BE2C (cell line): Measurements from ENCODE around the gene DUSP28.

Experiments
- DNase-seq: peaks from one replicate; pipeline ENCODE4 v3.0.0-alpha.2; 2020
- H3K27me3 ChIP-seq: fragments of 250-450 bp; sonication (Bioruptor Pico); 2 replicates; pipeline ENCODE4 v1.5.1; 2020; ENCODE audit warnings: mild to moderate bottlenecking
- H3K36me3 ChIP-seq: fragments of 250-450 bp; sonication (Bioruptor Pico); 2 replicates; pipeline ENCODE4 v1.5.1; 2020; ENCODE audit warnings: mild to moderate bottlenecking
- H3K4me1 ChIP-seq: fragments of 250-450 bp; sonication (Bioruptor Pico); 2 replicates; pipeline ENCODE4 v1.5.1; 2020
- H3K4me3 ChIP-seq: 2 replicates; pipeline ENCODE4 v1.5.1; 2011; ENCODE audit warnings: low read depth, low read length
- H3K9me3 ChIP-seq: fragments of 250-450 bp; sonication (Bioruptor Pico); 2 replicates; pipeline ENCODE4 v1.5.1; 2020
- TF ChIP-seq, protein P1 (sequence below): IDR thresholded peaks from 2 replicates; pipeline ENCODE4 v1.5.1; 2012; ENCODE audit warnings: mild to moderate bottlenecking, low read depth, low read length

DUSP28 gene

DNA sequence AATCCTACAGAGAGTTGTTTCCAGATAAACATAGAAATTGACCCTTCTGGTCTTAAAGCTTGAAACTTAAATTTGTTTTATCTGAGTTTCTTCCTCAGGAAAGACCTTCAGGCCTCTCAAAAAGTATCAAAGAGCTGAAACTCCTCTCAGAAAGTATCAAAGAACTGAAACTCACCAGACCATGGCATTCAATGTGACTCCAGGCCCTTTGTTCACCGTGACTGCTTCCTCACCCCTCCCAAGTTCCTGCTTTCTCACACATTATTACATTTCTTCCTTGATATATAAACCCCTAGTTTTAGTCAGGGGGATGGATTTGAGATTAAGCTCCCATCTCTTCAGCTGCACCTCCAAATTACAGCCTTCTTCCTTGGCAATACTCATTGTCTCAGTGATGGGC is 8.3 kb upstream of the DUSP28 start:
- Histone ChIP-seq H3K4me3 (no peak overlapping the region), H3K27me3 (no peaks in the 10 kb centered on the region), H3K36me3 (peaks cover 12% of the 10 kb centered on the region), H3K4me1 (no peaks in the 10 kb centered on the region), H3K9me3 (no peaks in the 10 kb centered on the region; the same call in 1 of the 2 replicates)
- DNase-seq: no peak
- TF ChIP-seq, protein P1, sequence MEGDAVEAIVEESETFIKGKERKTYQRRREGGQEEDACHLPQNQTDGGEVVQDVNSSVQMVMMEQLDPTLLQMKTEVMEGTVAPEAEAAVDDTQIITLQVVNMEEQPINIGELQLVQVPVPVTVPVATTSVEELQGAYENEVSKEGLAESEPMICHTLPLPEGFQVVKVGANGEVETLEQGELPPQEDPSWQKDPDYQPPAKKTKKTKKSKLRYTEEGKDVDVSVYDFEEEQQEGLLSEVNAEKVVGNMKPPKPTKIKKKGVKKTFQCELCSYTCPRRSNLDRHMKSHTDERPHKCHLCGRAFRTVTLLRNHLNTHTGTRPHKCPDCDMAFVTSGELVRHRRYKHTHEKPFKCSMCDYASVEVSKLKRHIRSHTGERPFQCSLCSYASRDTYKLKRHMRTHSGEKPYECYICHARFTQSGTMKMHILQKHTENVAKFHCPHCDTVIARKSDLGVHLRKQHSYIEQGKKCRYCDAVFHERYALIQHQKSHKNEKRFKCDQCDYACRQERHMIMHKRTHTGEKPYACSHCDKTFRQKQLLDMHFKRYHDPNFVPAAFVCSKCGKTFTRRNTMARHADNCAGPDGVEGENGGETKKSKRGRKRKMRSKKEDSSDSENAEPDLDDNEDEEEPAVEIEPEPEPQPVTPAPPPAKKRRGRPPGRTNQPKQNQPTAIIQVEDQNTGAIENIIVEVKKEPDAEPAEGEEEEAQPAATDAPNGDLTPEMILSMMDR: no peak

DNA sequence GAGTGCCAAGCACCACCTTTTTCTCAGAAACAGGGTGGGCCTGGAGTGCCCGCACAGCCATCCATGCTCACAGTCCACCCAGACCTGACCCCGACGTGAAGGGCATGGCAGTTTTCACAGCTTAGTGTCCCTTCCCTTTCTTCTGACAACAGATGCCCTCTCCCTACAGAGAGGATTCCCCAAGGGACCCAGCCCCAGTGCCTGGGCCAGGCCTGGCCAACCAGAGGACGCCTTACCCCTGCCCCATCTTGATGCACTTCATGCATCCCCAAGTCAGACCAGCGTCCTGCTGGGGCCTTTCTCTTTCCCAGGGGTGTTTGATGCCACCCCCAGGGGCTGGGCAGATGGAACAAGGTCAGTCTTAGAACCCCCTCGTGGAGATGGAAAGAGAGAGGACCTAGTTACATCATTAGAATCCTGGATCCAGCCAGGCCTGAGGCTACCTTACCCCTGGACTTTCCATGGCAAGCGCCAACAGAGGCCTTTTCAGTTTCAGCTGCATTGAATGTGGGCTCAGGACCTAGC is 6.1 kb upstream of the DUSP28 start:
- TF ChIP-seq, protein P1: no peak
- Histone ChIP-seq H3K27me3 (no peaks in the 10 kb centered on the region), H3K4me3 (no peak overlapping the region), H3K9me3 (no peaks in the 10 kb centered on the region; the same call in 1 of the 2 replicates), H3K36me3 (peaks cover 12% of the 10 kb centered on the region), H3K4me1 (no peaks in the 10 kb centered on the region)
- peak; percentile 35 for DNase-seq

DNA sequence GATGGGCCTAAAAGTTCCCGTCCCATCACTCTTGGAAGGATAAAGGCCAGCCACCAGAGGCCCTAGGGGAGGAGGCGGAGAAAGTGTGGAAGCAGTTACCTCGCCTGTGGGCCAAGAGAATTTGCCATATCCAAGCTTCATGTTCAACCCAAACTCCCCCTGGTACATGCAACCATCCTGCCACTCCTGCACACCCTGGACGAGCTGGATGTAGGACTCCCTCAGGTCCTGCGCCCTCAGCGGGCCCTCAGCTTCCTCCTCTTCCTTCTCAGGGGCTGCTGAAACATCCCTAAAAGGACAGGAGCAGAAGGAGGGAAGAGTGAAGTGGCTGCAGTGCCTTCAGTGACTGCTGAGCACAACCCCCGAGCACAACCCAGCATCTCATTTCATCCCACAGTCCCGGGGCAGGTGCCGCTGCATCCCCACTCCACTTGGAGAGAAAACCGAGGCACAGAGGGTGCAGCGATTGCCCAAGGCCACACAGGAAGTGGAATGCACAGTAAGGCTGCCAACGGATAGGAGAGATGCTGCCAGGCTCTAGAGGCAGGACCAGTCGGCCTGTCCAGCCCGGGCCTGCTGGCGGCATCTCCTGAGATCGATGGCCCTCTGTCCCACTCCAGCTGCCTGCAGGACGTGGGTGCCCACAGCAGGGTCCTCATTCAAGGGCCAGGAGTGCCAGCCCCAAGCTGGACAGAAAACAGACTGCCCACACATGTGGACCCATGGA is 5.2 kb upstream of the DUSP28 start:
- H3K4me1 ChIP-seq: peaks cover 4% of the 10 kb centered on the region; the same call in 1 of the 2 replicates
- H3K27me3 ChIP-seq: no peaks in the 10 kb centered on the region
- no peak for DNase-seq
- no peaks in the 10 kb centered on the region; the same call in 1 of the 2 replicates for H3K9me3 ChIP-seq
- TF ChIP-seq, protein P1: no peak
- no peak overlapping the region for H3K4me3 ChIP-seq
- peaks cover 12% of the 10 kb centered on the region for H3K36me3 ChIP-seq

DNA sequence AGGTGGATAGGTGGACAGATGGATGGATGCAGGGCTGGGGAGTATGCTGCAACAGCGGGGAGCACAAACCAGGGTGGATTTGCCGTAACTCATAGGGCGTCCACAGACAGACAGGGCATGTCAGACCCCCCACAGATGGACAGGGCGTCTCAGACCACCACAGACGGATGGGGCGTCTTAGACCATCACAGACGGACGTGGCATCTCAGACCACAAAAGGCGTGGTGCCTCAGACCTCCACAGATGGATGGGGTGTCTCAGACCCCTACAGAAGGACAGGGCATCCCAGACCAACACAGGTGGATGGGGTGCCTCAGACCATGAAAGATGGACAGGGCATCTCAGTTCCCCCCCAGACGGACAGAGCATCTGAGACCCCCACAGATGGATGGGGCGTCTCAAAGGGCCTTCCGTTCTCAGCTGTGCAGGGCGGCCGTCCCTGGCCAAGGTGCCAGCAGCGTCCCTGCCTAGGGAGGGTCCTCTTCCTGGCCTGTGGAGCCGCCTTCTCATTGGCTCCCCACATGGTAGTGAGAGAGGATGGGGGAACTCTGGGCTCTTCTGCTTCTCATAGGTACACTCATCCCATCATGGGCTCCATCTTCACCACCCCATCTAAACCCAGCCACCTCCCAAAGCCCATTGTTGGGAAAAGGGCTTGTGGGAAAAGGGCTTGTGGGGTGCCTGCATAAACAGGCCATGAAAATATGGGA is 4.5 kb upstream of the DUSP28 start:
- Histone ChIP-seq H3K4me1 (peaks cover 4% of the 10 kb centered on the region; the same call in 1 of the 2 replicates), H3K4me3 (no peak overlapping the region), H3K27me3 (no peaks in the 10 kb centered on the region), H3K9me3 (no peaks in the 10 kb centered on the region; the same call in 1 of the 2 replicates), H3K36me3 (peaks cover 12% of the 10 kb centered on the region)
- DNase-seq: no peak
- TF ChIP-seq, protein P1: no peak

DNA sequence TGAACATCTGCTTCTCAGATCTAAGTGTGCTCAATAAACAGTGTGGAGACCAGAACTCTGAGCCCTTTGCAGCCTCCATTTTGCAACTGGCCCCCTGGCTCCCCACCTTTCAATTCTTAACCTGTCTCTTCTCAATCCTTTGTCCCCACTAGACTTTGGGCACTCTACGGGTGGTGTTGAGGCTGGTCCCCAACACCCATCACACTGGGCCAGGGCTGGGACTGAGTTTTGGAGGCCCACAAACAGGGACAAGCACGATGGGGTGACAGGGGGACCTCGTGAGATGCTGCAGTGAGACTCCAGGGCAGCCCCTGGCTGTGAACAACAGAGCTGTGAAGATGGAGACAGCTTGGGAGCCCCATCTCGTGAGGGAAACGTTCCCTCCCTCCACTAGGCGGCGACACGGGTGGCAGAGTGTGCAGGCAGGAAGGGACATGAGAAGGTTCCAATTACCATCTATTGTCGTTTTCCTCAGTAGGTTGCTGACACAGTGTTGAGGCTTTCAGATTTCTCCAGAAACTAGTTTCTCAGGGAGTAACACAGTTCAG is 3.5 kb upstream of the DUSP28 start:
- Histone ChIP-seq H3K9me3 (no peaks in the 10 kb centered on the region; the same call in 1 of the 2 replicates), H3K27me3 (no peaks in the 10 kb centered on the region), H3K36me3 (peaks cover 12% of the 10 kb centered on the region), H3K4me3 (no peak overlapping the region), H3K4me1 (peaks cover 4% of the 10 kb centered on the region; the same call in 1 of the 2 replicates)
- TF ChIP-seq, protein P1: peak; percentile 50
- peak; percentile 59 for DNase-seq
